ENCODE data around the gene AVPR2.

The AVPR2 gene

GRCh38 chrX:153952373-153953026, 48.0 kb downstream of the AVPR2 start:
- no peak for DNase-seq (ENCODE audit: low spot score)

- peak; percentile 80 for DNase-seq (ENCODE audit: low spot score)
These were observed 48.9 kb downstream of the AVPR2 start for GRCh38 chrX:153953342-153953830.

DNA sequence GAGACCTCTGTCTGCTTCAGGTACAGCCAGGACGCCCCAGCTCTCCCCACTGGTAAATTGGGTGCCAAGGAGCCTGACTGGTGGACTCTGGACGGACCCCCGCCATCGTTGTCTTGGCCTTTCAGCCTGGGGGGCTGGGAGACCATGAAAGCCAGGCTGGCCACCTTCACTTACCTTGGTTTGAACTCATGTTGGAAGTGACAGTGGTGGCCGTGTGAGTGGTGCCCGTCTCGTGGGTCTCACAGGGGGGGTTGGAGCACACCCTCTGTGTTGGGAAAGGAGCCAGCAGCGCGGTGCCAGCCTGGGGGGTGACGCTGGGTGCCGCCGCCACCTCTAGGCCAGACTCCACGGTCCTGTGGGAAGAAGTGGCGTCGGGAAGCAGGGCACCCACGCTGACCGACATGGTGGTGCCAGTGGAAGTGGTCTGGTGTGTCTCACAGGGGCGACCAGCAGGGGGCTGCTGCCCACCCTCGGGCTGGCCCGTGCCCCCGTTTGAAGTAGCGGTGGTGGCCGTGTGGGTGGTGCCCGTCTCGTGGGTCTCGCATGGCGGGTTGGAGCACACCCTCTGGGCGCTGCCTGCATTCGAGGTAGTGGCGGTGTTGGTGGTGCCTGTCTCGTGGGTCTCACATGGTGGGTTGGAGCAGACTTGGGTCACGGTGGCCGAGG, 49.6 kb downstream of the AVPR2 start:
- DNase-seq (ENCODE audit: low spot score): no peak

DNA sequence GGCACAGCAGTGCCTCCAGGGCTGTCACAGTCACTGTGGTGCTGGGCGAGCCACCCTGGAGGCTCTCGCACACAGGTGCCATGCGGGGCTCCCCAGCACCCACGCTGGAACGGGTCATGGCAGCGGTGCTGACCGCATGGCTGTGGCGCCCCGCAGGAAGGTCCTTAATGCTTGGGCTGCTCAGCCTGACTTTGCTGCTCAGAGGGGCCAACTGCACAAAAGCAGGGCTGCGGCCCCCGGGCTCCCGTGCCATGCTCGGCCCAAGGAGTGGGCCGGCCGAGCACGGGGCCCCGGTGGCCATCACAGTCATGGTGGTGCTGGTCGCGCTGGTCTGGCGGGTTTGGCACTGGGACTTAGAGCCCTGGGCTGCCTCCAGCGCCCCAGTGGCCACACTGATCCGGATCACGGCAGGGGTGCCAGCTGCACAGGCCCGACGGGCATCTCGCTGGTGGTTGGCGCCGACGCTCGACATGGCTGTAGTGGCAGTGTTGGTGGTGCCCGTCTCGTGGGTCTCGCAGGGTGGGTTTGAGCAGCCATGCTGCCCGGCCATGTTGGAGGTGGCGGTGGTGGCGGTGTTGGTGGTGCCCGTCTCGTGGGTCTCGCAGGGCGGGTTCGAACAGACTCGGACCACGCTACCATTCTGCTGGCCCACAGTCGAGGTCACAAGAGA, 50.2 kb downstream of the AVPR2 start:
- no peak for DNase-seq (ENCODE audit: low spot score)

GRCh38 chrX:153955228-153955732, 50.8 kb downstream of the AVPR2 start:
- no peak for DNase-seq (ENCODE audit: low spot score)

DNA sequence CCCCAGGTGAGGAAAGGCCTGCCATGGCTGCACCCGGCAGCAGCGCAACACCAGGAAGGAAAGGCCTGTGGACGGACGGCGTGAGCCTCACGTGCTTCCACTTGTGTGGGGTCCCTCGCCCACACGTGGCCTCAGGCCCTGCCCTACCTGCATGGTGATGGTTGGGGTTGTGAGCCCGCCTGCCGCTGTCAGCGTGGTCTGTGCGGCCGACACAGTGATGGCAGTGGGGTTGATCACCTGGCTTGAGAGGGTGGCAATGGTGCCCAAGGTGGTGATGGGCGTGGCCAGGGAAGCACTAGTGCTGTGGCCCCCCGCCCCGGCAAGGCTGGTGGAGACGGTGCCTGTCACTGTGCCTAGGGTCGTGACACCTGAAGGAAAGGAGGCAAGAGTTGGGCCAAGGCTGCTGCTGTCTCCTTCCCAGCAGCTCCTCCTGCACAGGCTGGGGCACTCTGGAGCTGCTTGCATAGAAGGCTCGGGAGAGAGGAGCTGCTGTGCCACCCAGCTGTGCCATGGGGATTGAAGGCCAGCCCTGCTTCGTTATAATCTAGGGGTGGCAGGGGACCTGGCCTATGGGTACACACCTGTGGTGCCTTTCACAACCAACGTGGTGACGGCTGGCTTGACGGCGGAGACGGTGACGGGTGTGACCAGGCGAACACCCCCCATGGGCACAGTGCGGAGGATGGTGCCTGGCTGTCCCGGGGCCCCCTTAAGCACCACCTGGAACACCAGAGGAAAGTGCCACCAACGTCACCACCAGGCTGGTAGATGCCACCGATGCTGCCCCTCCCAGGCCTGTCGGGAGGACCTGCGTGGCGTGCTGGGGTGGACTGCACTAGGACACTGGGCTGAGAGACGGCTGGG, 51.8 kb downstream of the AVPR2 start:
- no peak for DNase-seq (ENCODE audit: low spot score)
